ENCODE data around the gene PGK1.
"Not testable (repeated sequence)": the region's sequence is repeated elsewhere in the genome, so short reads cannot be mapped to it uniquely, and the experiment has no call there.

PGK1 gene

GRCh38 chrX:78103623-78104446 lies at the start of gene PGK1:
Gene PGK1 (plus strand): TSS chrX:78104248. CDS start chrX:78104341, 93 bp downstream.
- peak; percentile 88 to 92 for DNase-seq (ENCODE audit: low read depth in 2 of 2)

- DNase-seq (ENCODE audit: low read depth in 2 of 2): no peak
Observed at GRCh38 chrX:78063687-78064086, 40.4 kb upstream of the PGK1 start.

- no peak for DNase-seq (ENCODE audit: low read depth in 2 of 2)
Observed at GRCh38 chrX:78064152-78064551, 39.9 kb upstream of the PGK1 start.

- not testable (repeated sequence) for DNase-seq (ENCODE audit: low read depth in 2 of 2)
Observed at GRCh38 chrX:78064698-78065601, 39.1 kb upstream of the PGK1 start.

- DNase-seq (ENCODE audit: low read depth in 2 of 2): no peak
Observed at GRCh38 chrX:78066110-78066509, 37.9 kb upstream of the PGK1 start.

GRCh38 chrX:78071331-78071730 lies 32.7 kb upstream of the PGK1 start:
- no peak for DNase-seq (ENCODE audit: low read depth in 2 of 2)

- DNase-seq (ENCODE audit: low read depth in 2 of 2): peak; percentile 26 to 33
Observed at GRCh38 chrX:78073147-78074077, 30.6 kb upstream of the PGK1 start.

GRCh38 chrX:78074088-78074487 lies 30.0 kb upstream of the PGK1 start:
- no peak for DNase-seq (ENCODE audit: low read depth in 2 of 2)

- DNase-seq (ENCODE audit: low read depth in 2 of 2): no peak
Observed at GRCh38 chrX:78075787-78076389, 28.2 kb upstream of the PGK1 start.

GRCh38 chrX:78081413-78081812 lies 22.6 kb upstream of the PGK1 start:
- not testable (repeated sequence) for DNase-seq (ENCODE audit: low read depth in 2 of 2)

GRCh38 chrX:78092296-78092695 lies 11.8 kb upstream of the PGK1 start:
- DNase-seq (ENCODE audit: low read depth in 2 of 2): no peak

GRCh38 chrX:78098108-78098507 lies 5.9 kb upstream of the PGK1 start:
- DNase-seq (ENCODE audit: low read depth in 2 of 2): no peak

GRCh38 chrX:78102091-78102490 lies 2.0 kb upstream of the PGK1 start:
- no peak for DNase-seq (ENCODE audit: low read depth in 2 of 2)

GRCh38 chrX:78103001-78103622 lies 936 bp upstream of the PGK1 start:
- DNase-seq (ENCODE audit: low read depth in 2 of 2): no peak

GRCh38 chrX:78104447-78105176 lies 564 bp downstream of the PGK1 start:
- peak in 1 of 2 donors; percentile 8 for DNase-seq (ENCODE audit: low read depth in 2 of 2)

- no peak for DNase-seq (ENCODE audit: low read depth in 2 of 2)
Observed at GRCh38 chrX:78105944-78106650, 2.0 kb downstream of the PGK1 start.

GRCh38 chrX:78106651-78106986 lies 2.6 kb downstream of the PGK1 start:
- DNase-seq (ENCODE audit: low read depth in 2 of 2): no peak

- no peak for DNase-seq (ENCODE audit: low read depth in 2 of 2)
Observed at GRCh38 chrX:78109458-78109857, 5.4 kb downstream of the PGK1 start.

- DNase-seq (ENCODE audit: low read depth in 2 of 2): no peak
Observed at GRCh38 chrX:78111140-78111931, 7.3 kb downstream of the PGK1 start.
